Mesenchymal stem cell (in vitro differentiated cells and primary cell): ENCODE measurements around the gene KCNK18.
"Not testable (repeated sequence)": the region's sequence is repeated elsewhere in the genome, so short reads cannot be mapped to it uniquely, and the experiment has no call there.

ENCODE experiments used
- DNase-seq: peaks from one replicate; pipeline ENCODE4 v3.0.0-alpha.2; 2013
- H2AFZ ChIP-seq: one replicate; pipeline ENCODE4 v1.6.1; 2013; ENCODE audit warnings: low read depth, mild to moderate bottlenecking, control low read depth, inconsistent platforms, low read length, moderate library complexity
- H2AK5ac ChIP-seq: 2 replicates; pipeline ENCODE4 v1.6.1; 2013; ENCODE audit warnings: low read length, moderate library complexity, mild to moderate bottlenecking, inconsistent platforms; ENCODE audit not compliant: severe bottlenecking
- H2BK120ac ChIP-seq: one replicate; pipeline ENCODE4 v1.6.1; 2013; ENCODE audit warnings: low read depth, mild to moderate bottlenecking, inconsistent platforms, low read length, moderate library complexity
- H2BK12ac ChIP-seq, 2 experiments: one replicate each; pipeline ENCODE4 v1.6.1; 2013; ENCODE audit warnings: inconsistent platforms in 2 of 2, low read length in 2 of 2, mild to moderate bottlenecking in 2 of 2, moderate library complexity in 2 of 2, control low read depth in 1 of 2
- H2BK15ac ChIP-seq: one replicate; pipeline ENCODE4 v1.6.1; 2013; ENCODE audit warnings: mild to moderate bottlenecking, low read depth, inconsistent platforms; ENCODE audit not compliant: poor library complexity, severe bottlenecking
- H2BK5ac ChIP-seq: 2 replicates; pipeline ENCODE4 v1.6.1; 2013; ENCODE audit warnings: low read depth, mild to moderate bottlenecking, low read length, control low read depth, inconsistent platforms; ENCODE audit not compliant: poor library complexity, severe bottlenecking
- H3K14ac ChIP-seq, 2 experiments: one replicate each; pipeline ENCODE4 v1.6.1; 2013; ENCODE audit warnings: inconsistent platforms in 2 of 2, low read length in 2 of 2, control low read depth in 1 of 2, mild to moderate bottlenecking in 1 of 2, moderate library complexity in 1 of 2
- H3K18ac ChIP-seq, 2 experiments: one replicate each; pipeline ENCODE4 v1.6.1; 2013; ENCODE audit warnings: inconsistent platforms in 2 of 2, low read length in 2 of 2, control low read depth in 1 of 2, low read depth in 1 of 2, mild to moderate bottlenecking in 1 of 2
- H3K23ac ChIP-seq, 2 experiments: one replicate each; pipeline ENCODE4 v1.6.1; 2013; ENCODE audit warnings: inconsistent platforms in 2 of 2, low read length in 2 of 2, mild to moderate bottlenecking in 2 of 2, moderate library complexity in 2 of 2, control low read depth in 1 of 2
- H3K27ac ChIP-seq: 2 replicates; pipeline ENCODE4 v1.5.1; 2013; ENCODE audit warnings: mild to moderate bottlenecking, moderate library complexity, low read length, control low read depth, inconsistent platforms; ENCODE audit not compliant: poor library complexity, severe bottlenecking
- H3K27me3 ChIP-seq, 2 experiments: 2 replicates each; pipeline versions ENCODE4 v1.6.1 to v1.7.0; 2013; ENCODE audit warnings: low read length in 2 of 2, mild to moderate bottlenecking in 2 of 2, moderate library complexity in 2 of 2, control low read depth in 1 of 2, inconsistent platforms in 1 of 2; ENCODE audit not compliant: control insufficient read depth in 1 of 2, insufficient read depth in 1 of 2
- H3K36me3 ChIP-seq, 2 experiments: 2 replicates each; pipeline versions ENCODE4 v1.6.1 to v1.7.0; 2013; ENCODE audit warnings: low read length in 2 of 2, control low read depth in 1 of 2, inconsistent platforms in 1 of 2, low read depth in 1 of 2, mild to moderate bottlenecking in 1 of 2; ENCODE audit not compliant: insufficient read depth in 2 of 2, control insufficient read depth in 1 of 2
- H3K4ac ChIP-seq, 2 experiments: one replicate each; pipeline ENCODE4 v1.6.1; 2013; ENCODE audit warnings: inconsistent platforms in 2 of 2, low read length in 2 of 2, mild to moderate bottlenecking in 2 of 2, moderate library complexity in 2 of 2, control low read depth in 1 of 2, low read depth in 1 of 2
- H3K4me1 ChIP-seq: 2 replicates; pipeline ENCODE4 v1.6.1; 2013; ENCODE audit warnings: low read depth, low read length, control low read depth; ENCODE audit not compliant: control insufficient read depth, insufficient read depth
- H3K4me2 ChIP-seq: 2 replicates; pipeline ENCODE4 v1.6.1; 2013; ENCODE audit warnings: low read length, mild to moderate bottlenecking, inconsistent platforms; ENCODE audit not compliant: poor library complexity, severe bottlenecking
- H3K4me3 ChIP-seq, 2 experiments: 2 replicates each; pipeline versions ENCODE4 v1.5.1 to v1.7.0; 2013; ENCODE audit warnings: low read length in 2 of 2, mild to moderate bottlenecking in 2 of 2, control low read depth in 1 of 2, low read depth in 1 of 2; ENCODE audit not compliant: insufficient read depth in 1 of 2
- H3K79me1 ChIP-seq: replicated peaks from 2 replicates; pipeline ENCODE4 v1.6.1; 2013; ENCODE audit warnings: mild to moderate bottlenecking, control low read depth, low read length, inconsistent platforms; ENCODE audit not compliant: poor library complexity, severe bottlenecking
- H3K9ac ChIP-seq: 2 replicates; pipeline ENCODE4 v1.7.0; 2013; ENCODE audit warnings: mild to moderate bottlenecking, low read length, moderate library complexity
- H3K9me3 ChIP-seq: 2 replicates; pipeline ENCODE4 v1.7.0; 2013; ENCODE audit warnings: mild to moderate bottlenecking, low read length; ENCODE audit not compliant: control insufficient read depth
- H4K8ac ChIP-seq: one replicate; pipeline ENCODE4 v1.6.1; 2013; ENCODE audit warnings: inconsistent platforms, mild to moderate bottlenecking, low read length, moderate library complexity
- H4K91ac ChIP-seq: one replicate; pipeline ENCODE4 v1.6.1; 2013; ENCODE audit warnings: mild to moderate bottlenecking, low read length, inconsistent platforms
- WGBS: methylation state at CpG from one replicate; pipeline ENCODE4 v1.1.7; 2013; ENCODE audit warnings: mixed read lengths; 5-methylcytosine and 5-hydroxymethylcytosine counted together

The KCNK18 gene

GRCh38 chr10:117224881-117225280 is 27.6 kb downstream of the KCNK18 start:
- 71% methylated on average over 3 of the region's 3 CpGs for WGBS
- Histone ChIP-seq H3K9ac (no peak overlapping the region), H3K18ac (no peak overlapping the region)

GRCh38 chr10:117226813-117227451 is 29.6 kb downstream of the KCNK18 start:
- Histone ChIP-seq H3K27ac (no peak overlapping the region), H3K9ac (no peak overlapping the region), H3K4me1 (no peaks in the 10 kb centered on the region), H4K91ac (no peak overlapping the region), H4K8ac (no peak overlapping the region), H3K4me2 (no peak overlapping the region), H3K14ac (no peak overlapping the region), H3K9me3 (no peaks in the 10 kb centered on the region), H2AK5ac (no peak overlapping the region), H2AFZ (no peak overlapping the region), H2BK15ac (no peak overlapping the region), H3K23ac (no peak overlapping the region), H3K27me3 (peaks cover 62 to 89% of the 10 kb centered on the region in 2 experiments), H3K4me3 (no peak overlapping the region), H3K79me1 (no peaks in the 10 kb centered on the region), H2BK5ac (no peak overlapping the region), H2BK12ac (no peak overlapping the region), H3K4ac (no peak overlapping the region), H3K18ac (no peak overlapping the region), H3K36me3 (no peaks in the 10 kb centered on the region), H2BK120ac (no peak overlapping the region)
- WGBS = 31% methylated on average over 7 of the region's 10 CpGs
- DNase-seq = peak; percentile 19

More at GRCh38 chr10:117224881-117225280, 27.6 kb downstream of the KCNK18 start:
- H4K91ac ChIP-seq = no peak overlapping the region
- DNase-seq = no peak
- peaks cover 4% of the 10 kb centered on the region for H3K4me1 ChIP-seq
- no peak overlapping the region for H3K14ac ChIP-seq
- no peak overlapping the region for H3K4ac ChIP-seq
- H2AFZ ChIP-seq = no peak overlapping the region
- H4K8ac ChIP-seq = no peak overlapping the region
- no peak overlapping the region for H3K27ac ChIP-seq
- H2BK5ac ChIP-seq = no peak overlapping the region
- H3K23ac ChIP-seq = peak overlapping the region in 1 of 2 experiments; percentile 67
- peaks cover 50 to 92% of the 10 kb centered on the region in 2 experiments for H3K27me3 ChIP-seq
- no peak overlapping the region for H2BK120ac ChIP-seq
- H3K4me2 ChIP-seq = no peak overlapping the region
- no peaks in the 10 kb centered on the region for H3K79me1 ChIP-seq
- H3K4me3 ChIP-seq = no peak overlapping the region
- no peak overlapping the region for H2BK12ac ChIP-seq
- H2AK5ac ChIP-seq = no peak overlapping the region
- no peaks in the 10 kb centered on the region for H3K9me3 ChIP-seq
- H3K36me3 ChIP-seq = no peaks in the 10 kb centered on the region
- H2BK15ac ChIP-seq = no peak overlapping the region

GRCh38 chr10:117228210-117228609 is 30.9 kb downstream of the KCNK18 start:
- Histone ChIP-seq H4K91ac (no peak overlapping the region), H3K9ac (no peak overlapping the region), H2BK5ac (no peak overlapping the region), H2BK120ac (no peak overlapping the region), H4K8ac (no peak overlapping the region), H3K9me3 (no peaks in the 10 kb centered on the region), H3K23ac (no peak overlapping the region), H2AK5ac (no peak overlapping the region), H3K4me2 (no peak overlapping the region), H2AFZ (no peak overlapping the region), H3K79me1 (no peaks in the 10 kb centered on the region), H3K14ac (no peak overlapping the region), H3K4me3 (no peak overlapping the region), H3K4ac (no peak overlapping the region), H2BK15ac (no peak overlapping the region), H3K36me3 (no peaks in the 10 kb centered on the region), H3K27me3 (peaks cover 62 to 88% of the 10 kb centered on the region in 2 experiments), H3K4me1 (no peaks in the 10 kb centered on the region), H3K18ac (no peak overlapping the region), H3K27ac (no peak overlapping the region), H2BK12ac (no peak overlapping the region)
- no peak for DNase-seq

- H2BK12ac ChIP-seq, H2AFZ ChIP-seq, H3K4me1 ChIP-seq, H3K79me1 ChIP-seq, DNase-seq, H3K36me3 ChIP-seq, H3K4me2 ChIP-seq, H3K9me3 ChIP-seq, H2AK5ac ChIP-seq, H4K91ac ChIP-seq, H2BK5ac ChIP-seq, H3K4me3 ChIP-seq, H3K4ac ChIP-seq, H3K23ac ChIP-seq, H3K27ac ChIP-seq, H3K9ac ChIP-seq, H3K14ac ChIP-seq, H2BK15ac ChIP-seq, H3K18ac ChIP-seq, H4K8ac ChIP-seq, H2BK120ac ChIP-seq: not testable (repeated sequence)
- peaks cover 69 to 91% of the 10 kb centered on the region in 2 experiments for H3K27me3 ChIP-seq
- 87% methylated on average over 4 of the region's 4 CpGs for WGBS
Measured at GRCh38 chr10:117230107-117230506, 32.8 kb downstream of the KCNK18 start.
